GM18858 (cell line): ENCODE results near the gene REXO5.

Experiments used
- ATAC-seq: cut with Tn5 transposase; IDR thresholded peaks from one replicate; pipeline ENCODE4 v1.9.1; 2021; ENCODE audit not compliant: unreplicated experiment

The REXO5 gene

GRCh38 chr16:20870122-20870820 lies 63.9 kb downstream of the REXO5 start:
- ATAC-seq = no peak

GRCh38 chr16:20871258-20871657 lies 64.9 kb downstream of the REXO5 start:
- no peak for ATAC-seq

GRCh38 chr16:20871941-20872815 lies 65.9 kb downstream of the REXO5 start:
- no peak for ATAC-seq

GRCh38 chr16:20873331-20873730 lies 67.0 kb downstream of the REXO5 start:
- ATAC-seq = no peak

GRCh38 chr16:20874088-20874581 lies 67.8 kb downstream of the REXO5 start:
- peak; percentile 2 for ATAC-seq

- ATAC-seq = no peak
Observed at GRCh38 chr16:20875355-20875650, 69.0 kb downstream of the REXO5 start.

- no peak for ATAC-seq
Observed at GRCh38 chr16:20878682-20879147, 72.4 kb downstream of the REXO5 start.

- no peak for ATAC-seq
Observed at GRCh38 chr16:20879175-20880040, 73.1 kb downstream of the REXO5 start.

GRCh38 chr16:20880867-20881502 lies 74.7 kb downstream of the REXO5 start:
- no peak for ATAC-seq

- no peak for ATAC-seq
Observed at GRCh38 chr16:20881503-20881878, 75.2 kb downstream of the REXO5 start.

- no peak for ATAC-seq
Observed at GRCh38 chr16:20883554-20884239, 77.4 kb downstream of the REXO5 start.

GRCh38 chr16:20884240-20884556 lies 77.9 kb downstream of the REXO5 start:
- no peak for ATAC-seq

GRCh38 chr16:20886320-20886719 lies 80.0 kb downstream of the REXO5 start:
- no peak for ATAC-seq

GRCh38 chr16:20887207-20887606 lies 80.9 kb downstream of the REXO5 start:
- ATAC-seq = no peak

GRCh38 chr16:20889625-20890275 lies 83.4 kb downstream of the REXO5 start:
- no peak for ATAC-seq

- no peak for ATAC-seq
Observed at GRCh38 chr16:20894388-20894787, 88.1 kb downstream of the REXO5 start.

- ATAC-seq = no peak
Observed at GRCh38 chr16:20897253-20897897, 91.0 kb downstream of the REXO5 start.

- ATAC-seq = no peak
Observed at GRCh38 chr16:20897922-20898321, 91.6 kb downstream of the REXO5 start.

- ATAC-seq = no peak
Observed at GRCh38 chr16:20899071-20899470, 92.7 kb downstream of the REXO5 start.
